IPS DF 6.9 (cell line): ENCODE measurements around the gene SPACA5.

Source experiments
- DNase-seq: peaks from one replicate; pipeline ENCODE4 v3.0.0-alpha.2; 2013; ENCODE audit warnings: low read depth, low spot score
- H3K27ac ChIP-seq: one replicate; pipeline ENCODE4 v1.5.1; 2013; ENCODE audit warnings: low read length, control low read depth
- H3K27me3 ChIP-seq: 2 replicates; pipeline ENCODE4 v1.6.1; 2013; ENCODE audit warnings: mild to moderate bottlenecking, low read length; ENCODE audit not compliant: control insufficient read depth, insufficient read depth
- H3K36me3 ChIP-seq: 2 replicates; pipeline ENCODE4 v1.6.1; 2013; ENCODE audit warnings: low read length; ENCODE audit not compliant: control insufficient read depth, insufficient read depth
- H3K4me1 ChIP-seq: 2 replicates; pipeline ENCODE4 v1.6.1; 2013; ENCODE audit warnings: low read length; ENCODE audit not compliant: control insufficient read depth, insufficient read depth
- H3K4me3 ChIP-seq: 2 replicates; pipeline ENCODE4 v1.5.1; 2013; ENCODE audit warnings: mild to moderate bottlenecking, low read length
- H3K9me3 ChIP-seq: 2 replicates; pipeline ENCODE4 v1.6.1; 2013; ENCODE audit warnings: low read length, inconsistent platforms; ENCODE audit not compliant: control insufficient read depth, insufficient read depth
- WGBS: extraction: QIAGEN DNeasy Blood & Tissue Kit; methylation state at CpG from one replicate; pipeline ENCODE4 v1.1.7; 2013; ENCODE audit warnings: mixed read lengths, missing lambda C conversion rate; ENCODE audit not compliant: insufficient read length, insufficient coverage; 5-methylcytosine and 5-hydroxymethylcytosine counted together

The SPACA5 gene

GRCh38 chrX:48045410-48046311 lies 38.9 kb downstream of the SPACA5 start:
- Histone ChIP-seq H3K36me3 (no peaks in the 10 kb centered on the region), H3K27me3 (no peaks in the 10 kb centered on the region), H3K27ac (no peak overlapping the region), H3K9me3 (no peaks in the 10 kb centered on the region), H3K4me3 (no peak overlapping the region), H3K4me1 (no peaks in the 10 kb centered on the region)
- no CpG with 5 or more reads among the region's 8 CpGs for WGBS
- no peak for DNase-seq

GRCh38 chrX:48046846-48047245 lies 40.1 kb downstream of the SPACA5 start:
- DNase-seq, result no peak
- H3K9me3 ChIP-seq, result no peaks in the 10 kb centered on the region
- WGBS, result no CpG with 5 or more reads among the region's 5 CpGs
- H3K27me3 ChIP-seq, result no peaks in the 10 kb centered on the region
- H3K4me3 ChIP-seq, result no peak overlapping the region
- no peak overlapping the region for H3K27ac ChIP-seq
- H3K36me3 ChIP-seq, result no peaks in the 10 kb centered on the region
- H3K4me1 ChIP-seq, result no peaks in the 10 kb centered on the region

- no peaks in the 10 kb centered on the region for H3K4me1 ChIP-seq
- no peak for DNase-seq
- H3K9me3 ChIP-seq, result no peaks in the 10 kb centered on the region
- no peaks in the 10 kb centered on the region for H3K27me3 ChIP-seq
- no CpG with 5 or more reads among the region's 2 CpGs for WGBS
- no peaks in the 10 kb centered on the region for H3K36me3 ChIP-seq
- H3K4me3 ChIP-seq, result no peak overlapping the region
- H3K27ac ChIP-seq, result no peak overlapping the region
Observed at GRCh38 chrX:48058621-48059295, 52.0 kb downstream of the SPACA5 start.

GRCh38 chrX:48059296-48059639 lies 52.5 kb downstream of the SPACA5 start:
- DNase-seq, result no peak
- Histone ChIP-seq H3K27ac (no peak overlapping the region), H3K27me3 (no peaks in the 10 kb centered on the region), H3K4me3 (no peak overlapping the region), H3K4me1 (no peaks in the 10 kb centered on the region), H3K36me3 (no peaks in the 10 kb centered on the region), H3K9me3 (no peaks in the 10 kb centered on the region)
- no CpG with 5 or more reads among the region's 1 CpG for WGBS
